HG03095 (cell line): ENCODE results near the gene FHIT.

ENCODE experiments used
- ATAC-seq: cut with Tn5 transposase; IDR thresholded peaks from one replicate; pipeline ENCODE4 v1.9.1; 2021; ENCODE audit warnings: moderate library complexity; ENCODE audit not compliant: unreplicated experiment

FHIT gene

DNA sequence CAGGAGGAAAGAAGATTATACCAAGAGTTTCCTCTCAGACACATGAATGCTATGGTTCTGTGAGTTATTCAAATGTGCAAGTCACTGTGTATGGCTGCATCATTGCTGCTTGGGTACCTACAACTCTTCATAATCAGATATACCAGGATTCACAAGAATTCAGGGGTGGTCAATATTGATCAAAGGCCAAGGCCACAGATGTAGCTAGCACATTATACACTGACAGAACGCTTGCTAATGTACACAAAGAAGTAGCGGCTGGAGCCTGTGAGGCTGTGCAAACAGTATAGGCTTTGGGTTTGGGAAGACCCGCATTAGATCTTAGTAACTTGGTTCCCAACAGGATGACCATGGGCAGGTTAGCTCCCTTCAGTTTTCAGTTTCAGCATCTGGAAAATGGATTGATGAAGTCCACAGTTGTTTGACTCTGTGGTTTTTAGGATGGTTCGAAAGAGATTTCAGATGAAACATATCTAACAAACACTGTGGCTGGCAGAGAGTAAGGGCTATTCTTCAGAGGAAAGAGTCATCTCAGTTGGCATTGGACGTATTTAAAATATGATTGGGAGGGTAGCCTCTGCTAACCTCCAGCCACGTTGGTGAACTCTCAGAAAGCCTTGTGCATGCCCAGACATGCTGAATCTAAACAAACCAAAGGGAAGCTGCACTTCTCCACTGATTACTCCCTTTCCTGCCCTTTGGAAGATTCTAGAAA lies 1452.7 kb downstream of the FHIT start:
- no peak for ATAC-seq

DNA sequence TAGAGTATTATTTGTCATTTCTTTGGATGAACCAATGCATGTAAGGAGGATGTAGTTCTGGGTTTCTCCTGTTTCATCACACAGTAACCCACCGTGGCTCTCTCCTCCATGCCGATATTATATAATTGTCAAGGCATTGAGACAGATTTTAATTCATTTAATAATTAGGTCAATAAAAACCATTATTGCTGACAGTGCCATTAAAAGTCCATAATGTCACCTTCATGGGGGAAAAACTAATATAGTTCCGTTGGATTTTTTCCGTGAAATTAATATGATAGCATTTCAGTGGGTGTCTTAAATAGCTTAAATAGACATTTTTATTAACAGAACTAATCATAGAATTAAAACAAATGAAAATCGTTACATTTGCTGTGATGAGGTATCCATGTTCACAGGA lies 1453.7 kb downstream of the FHIT start:
- no peak for ATAC-seq

DNA sequence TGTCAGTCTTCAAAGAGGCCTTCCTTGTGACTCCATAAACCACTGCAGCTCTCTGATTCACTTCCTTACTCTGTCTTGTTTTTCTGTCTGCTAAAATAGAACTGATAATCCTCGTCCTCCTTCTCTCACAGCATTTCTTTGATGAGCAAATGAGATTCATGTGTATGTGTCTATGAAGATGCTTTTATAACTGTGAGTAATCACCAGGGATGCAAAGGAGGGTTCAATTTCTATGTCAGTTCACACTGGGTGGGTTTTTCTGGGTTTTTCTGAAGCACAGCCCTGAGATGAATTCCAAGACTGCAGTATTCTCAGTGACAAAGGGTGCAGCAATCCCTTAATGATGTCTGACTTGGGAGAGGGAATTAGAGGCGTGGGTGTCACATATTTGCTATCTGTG lies 1454.8 kb downstream of the FHIT start:
- no peak for ATAC-seq

DNA sequence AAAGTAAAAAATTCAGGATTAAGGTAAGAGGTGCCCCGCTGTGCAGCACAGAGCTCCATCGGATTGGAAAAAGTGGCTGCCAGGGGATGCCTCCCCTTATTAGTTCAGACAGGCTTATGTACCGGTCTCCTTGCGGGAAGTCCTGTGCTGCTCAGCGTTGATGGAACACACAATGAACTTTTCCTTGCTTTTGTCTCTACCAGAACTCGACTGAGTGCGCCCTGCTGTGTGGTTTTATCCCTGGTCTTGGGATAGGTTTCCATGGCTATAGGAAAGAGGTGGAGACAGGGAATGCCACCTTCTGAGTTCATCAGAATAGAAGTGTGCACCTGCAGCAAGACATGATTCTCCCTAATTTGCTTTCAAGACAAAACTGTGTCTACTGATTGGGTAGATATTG lies 1455.5 kb downstream of the FHIT start:
- ATAC-seq, result no peak

DNA sequence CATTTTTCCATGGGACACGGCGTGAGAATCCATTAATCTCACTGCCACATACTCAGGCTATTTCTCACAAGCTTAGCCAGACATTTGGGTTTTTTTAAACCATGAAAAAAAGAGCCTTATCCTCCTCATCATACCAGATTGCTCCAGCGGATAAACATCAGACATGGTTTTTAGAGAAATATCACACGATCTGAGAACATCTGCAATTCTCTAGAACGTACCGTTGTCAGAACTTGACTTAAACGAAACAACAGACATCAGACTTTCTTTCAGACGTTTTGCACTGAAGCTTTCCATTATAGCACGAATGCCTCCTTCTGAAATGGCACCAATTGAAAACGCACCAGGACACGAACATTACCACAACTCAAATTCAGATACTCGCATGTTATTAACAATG lies 1457.3 kb downstream of the FHIT start:
- no peak for ATAC-seq

DNA sequence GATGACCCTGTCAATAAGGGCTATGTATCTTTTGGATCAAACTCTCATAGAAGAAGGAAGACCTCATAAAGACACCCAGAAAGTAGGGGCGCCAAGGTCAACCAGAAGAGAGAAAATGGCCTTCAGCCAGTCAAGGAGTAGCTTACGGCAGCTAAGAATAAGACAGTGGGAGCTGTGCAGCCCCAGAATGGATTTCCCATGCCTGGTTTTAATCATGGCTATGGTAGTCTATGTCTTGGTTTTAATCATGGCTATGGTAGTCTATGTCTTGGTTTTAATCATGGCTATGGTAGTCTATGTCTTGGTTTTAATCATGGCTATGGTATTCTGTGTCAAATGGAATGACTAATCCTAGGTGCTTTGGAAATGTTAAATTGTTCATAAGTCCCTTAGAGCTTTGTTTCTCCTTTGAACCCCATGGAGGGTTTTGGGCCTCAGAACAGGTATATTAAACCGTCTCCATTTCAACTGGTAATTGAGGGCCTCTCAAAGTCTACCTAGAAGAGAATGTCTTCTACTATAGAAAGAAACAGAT lies 1459.4 kb downstream of the FHIT start:
- ATAC-seq, result no peak

DNA sequence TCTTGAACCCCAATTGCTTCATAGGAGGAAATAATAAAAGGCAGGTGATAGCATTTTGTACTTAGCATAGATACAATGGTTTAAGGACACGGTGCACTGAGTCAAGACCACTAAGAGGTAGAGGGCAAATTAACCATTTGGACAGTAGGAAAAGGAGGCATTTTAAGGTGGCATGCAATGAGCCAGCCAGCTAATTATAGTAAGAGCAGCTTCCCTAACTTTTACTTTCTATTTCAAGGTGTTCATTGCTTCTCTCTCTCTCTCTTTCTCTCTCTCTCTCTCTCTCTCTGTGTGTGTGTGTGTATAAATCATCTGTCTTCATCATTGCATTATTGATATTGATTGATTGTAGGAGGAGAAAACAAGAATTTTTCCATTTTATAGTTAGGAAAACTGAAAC lies 1461.0 kb downstream of the FHIT start:
- no peak for ATAC-seq

DNA sequence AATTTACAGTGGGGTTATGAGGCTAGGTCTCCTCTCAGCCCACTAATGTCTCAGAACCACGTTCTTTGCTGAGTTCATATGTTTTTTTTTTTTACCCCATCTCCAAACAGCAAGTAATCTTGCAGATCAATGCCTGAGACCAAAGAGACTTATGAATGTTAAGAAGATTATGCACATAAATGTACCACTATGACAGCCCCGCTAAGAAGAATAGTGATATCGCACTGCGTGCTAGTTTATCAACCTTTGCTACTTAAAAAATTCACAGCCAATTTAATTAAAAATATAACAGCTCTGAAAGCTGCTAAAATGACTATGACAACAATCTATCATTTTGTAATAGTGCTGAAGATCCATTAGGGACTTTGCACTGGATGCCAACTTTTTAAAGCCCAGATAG lies 1462.5 kb downstream of the FHIT start:
- ATAC-seq, result no peak

DNA sequence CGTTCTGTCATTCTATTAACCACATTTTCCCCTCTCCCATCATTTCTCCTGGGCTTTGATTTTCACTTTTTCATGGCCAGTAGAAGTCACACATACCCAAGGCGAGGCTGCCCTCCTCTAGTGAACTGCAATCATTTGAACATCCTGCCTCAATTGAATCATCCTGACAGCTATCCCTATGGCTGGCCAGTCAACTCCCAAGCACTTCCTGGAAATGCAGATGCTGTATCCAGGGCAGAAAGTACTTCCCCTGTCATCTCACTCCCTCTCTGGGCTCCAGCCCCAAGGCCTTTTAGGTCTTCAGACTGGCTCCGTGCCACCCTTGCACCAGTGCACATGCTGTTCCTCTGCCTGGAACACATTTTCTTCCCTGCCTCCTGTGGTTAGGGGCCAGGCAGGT lies 1463.1 kb downstream of the FHIT start:
- no peak for ATAC-seq

DNA sequence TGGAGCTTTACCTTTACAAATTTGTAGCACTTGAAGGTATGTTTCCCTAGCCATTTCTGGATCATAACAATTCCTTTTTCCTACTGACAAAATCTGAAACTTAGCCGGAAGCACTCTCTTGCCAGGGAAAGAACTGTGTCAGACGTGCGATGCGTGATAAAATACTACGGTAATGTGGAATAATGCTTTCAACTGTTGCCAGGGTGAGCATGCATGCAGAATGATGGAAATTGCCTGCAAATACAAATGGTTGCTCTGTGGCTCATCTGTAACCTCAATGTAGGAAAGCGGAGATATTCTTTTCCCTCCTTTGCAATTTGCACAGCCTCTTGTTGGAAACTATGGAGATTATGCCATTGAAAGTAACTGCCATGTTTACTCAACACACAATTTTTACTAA lies 1464.9 kb downstream of the FHIT start:
- ATAC-seq, result no peak

DNA sequence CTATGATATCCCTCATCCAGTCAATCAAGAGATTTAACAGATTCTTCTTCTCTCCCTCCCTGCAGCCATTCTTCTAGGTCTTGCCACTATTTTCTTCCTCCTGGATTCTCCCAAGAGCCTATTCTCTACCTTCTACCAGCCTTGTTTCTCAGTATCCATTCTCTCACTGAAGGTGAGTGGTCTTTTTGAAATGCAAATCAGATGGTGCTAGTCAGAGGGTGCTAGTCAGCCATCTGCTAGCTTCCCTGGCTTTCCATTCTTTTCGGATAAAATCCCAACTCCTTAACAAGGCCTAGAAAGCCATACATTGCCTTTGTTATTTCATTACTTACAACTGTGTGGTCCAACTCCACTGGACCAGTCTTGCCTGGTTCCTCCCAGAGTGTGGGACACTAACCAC lies 1467.1 kb downstream of the FHIT start:
- ATAC-seq, result no peak

DNA sequence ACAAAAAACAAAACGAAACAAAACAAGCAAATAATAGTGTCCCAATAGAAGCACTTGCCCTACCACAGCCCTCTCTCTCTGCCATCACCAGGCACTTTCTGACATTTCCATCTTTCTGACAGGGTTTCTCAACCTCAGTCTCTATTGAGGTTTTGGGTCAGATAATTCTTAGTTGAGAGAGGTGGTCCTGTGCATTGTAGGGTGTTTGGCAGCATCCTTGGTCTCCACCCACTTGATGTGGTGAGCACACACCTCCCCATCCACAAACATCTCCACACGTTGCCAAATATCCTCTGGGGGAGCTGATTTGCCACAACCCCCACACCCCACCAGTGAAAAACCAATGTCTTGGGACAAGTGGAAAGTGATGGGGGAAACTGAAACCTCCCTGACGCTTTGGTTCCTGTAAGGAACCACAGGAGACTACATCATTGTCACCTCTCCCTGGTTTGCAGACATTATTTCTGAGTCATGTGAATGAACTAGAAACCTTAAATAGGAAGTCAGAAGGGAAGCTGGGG lies 1467.7 kb downstream of the FHIT start:
- no peak for ATAC-seq

DNA sequence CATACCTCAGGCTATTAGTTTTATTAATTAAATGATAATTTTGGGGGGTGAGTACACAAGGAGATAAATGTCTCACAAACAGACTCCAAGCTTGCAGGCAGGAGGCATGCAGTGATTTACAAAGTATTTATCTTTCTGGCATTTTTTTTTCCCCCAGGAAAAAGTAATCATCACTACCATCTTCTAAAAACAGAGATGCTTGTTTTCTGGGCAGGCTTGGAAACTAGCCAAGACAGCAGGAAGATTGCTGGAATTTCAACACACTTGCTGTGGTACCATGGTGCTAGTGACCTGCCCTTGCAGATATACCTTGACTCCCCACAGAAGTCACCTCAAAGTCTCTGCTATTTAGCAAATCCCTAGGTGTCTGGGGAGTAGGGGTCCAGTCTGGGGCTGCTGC lies 1468.6 kb downstream of the FHIT start:
- ATAC-seq, result no peak

DNA sequence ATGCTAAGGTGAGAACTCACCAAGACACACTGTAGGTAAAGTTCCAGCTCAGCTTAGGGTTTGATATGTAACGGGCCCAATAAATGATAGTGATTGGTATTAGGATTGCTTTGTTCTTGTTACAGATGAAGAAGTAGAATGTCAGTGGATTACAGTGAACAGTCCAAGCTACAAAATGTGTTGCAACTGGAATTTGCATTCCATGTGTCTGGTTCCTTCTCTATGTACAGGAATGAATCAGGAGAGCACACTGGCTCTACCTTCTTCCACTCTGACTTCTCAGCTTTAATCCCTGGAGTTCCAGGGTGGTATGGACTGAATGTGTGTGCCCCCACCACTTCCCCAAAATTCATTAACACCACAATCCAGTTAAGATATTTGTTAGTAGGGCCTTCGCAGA lies 1471.0 kb downstream of the FHIT start:
- ATAC-seq, result no peak

DNA sequence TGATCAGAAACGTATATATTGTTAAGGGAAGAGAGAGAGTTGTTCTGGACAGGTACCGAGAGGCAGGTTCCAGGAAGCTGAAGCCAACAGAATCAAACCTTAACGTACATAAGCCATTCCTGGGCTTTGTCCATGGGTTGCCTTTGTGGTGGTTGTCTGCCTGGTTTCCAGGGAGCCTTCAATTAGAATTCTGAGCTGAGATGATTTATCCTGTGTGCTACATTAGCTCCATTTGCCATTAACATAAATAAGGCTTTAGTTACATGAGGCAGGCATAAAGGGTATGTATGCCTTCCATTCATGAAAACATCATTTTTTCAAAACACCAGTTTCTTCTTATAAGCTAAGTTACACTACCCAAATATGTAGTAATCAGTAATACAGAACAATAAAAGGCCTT lies 1472.0 kb downstream of the FHIT start:
- no peak for ATAC-seq

DNA sequence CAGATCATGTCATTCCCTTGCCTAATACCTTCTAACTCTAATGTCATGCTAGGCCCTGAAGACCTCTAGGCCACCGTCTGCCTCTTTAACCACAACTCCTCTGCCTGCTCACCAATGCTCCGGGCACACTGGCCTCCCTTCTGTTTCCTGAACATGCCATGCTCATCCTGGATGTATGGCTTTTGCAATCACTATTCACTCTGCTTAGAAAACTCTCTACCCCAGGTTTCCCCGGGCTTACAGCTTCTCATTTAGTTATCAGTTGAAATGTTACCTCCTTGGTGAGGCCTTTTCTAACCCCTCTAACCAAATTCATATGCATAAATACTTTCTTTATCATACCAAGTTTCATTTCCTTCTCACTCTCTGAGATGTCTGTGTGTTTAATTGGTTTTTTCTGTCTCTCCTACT lies 1473.6 kb downstream of the FHIT start:
- no peak for ATAC-seq

DNA sequence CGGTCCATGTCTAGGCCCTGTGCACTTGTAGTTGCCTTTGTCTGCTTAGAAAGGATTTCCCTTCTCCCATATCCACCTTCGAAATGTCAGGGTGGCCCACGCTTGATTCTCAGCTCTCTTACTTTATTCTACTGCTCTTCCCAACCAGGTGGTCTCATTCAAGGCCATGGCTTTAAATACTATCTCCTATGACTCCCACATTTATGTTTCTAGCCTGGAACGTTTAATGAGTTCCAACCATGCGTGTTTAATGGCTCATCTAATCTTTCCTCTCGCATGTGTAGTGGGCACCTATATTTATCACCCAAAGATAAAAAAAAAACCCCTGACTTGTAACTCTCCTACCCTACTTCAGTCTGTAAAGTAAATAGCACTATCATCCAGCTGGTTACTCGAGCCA lies 1474.2 kb downstream of the FHIT start:
- no peak for ATAC-seq

DNA sequence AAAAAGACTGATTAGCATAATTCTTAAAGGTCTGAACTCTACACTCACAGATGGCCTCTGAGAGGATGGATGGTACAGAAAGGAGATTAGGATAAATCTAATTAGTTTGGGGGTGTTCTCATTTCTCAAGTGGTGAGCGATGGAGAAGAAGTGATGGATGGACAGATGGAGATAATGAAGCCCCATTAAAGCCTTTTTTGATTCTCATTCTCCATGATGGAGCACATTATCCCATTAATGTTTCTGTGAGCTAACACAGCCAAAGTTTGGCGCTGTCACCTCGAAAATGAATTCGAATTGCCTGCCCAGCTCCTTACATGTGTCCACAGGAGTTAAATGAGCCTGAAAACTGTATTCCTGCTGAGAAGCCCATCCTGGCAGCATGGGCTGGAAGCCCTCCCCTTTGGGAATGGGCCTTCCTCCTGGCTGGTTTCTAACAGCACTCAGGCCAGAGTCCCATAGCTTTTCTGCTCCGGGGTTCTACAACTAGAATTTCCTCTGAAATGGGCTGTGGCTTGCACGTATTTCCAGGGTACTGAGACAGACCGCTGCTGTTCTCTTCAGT lies 1475.4 kb downstream of the FHIT start:
- ATAC-seq, result no peak

DNA sequence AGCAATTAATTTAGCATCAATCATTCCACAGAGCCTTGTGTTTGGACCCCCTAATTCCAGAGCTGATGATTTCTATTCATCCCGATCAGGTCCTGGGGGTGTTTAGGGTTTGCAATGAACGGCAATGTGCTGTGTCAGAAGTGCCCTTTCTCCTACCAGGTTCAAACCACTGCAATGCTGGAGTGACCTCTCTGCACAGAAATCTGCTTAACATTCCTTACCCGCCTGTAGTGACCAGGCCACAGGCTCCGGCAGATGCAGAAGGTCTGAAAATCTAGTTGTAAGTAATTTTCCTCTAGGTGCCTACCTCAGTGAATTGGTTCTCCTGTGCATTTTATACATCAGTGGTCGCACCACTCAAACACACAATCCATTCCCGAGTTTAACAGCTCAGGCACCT lies 1476.1 kb downstream of the FHIT start:
- no peak for ATAC-seq

DNA sequence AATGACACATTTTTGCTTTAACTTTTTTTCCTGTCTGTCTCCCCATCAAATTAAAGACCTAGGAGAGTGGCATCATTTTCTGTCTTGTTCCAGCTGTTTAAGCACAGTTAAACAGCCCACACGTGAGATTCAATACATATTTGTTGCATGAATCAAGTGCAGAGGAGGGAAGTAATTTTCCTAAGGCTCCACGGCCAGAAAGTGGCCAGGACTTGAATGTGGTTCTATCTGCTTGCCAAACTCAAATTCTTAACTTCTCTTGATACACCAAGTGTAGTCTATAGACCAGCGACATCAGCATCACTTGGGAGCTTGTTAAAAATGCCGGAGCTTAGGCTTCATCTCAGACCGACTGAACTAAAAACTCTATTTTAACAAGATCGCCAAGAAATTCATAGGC lies 1476.6 kb downstream of the FHIT start:
- no peak for ATAC-seq

DNA sequence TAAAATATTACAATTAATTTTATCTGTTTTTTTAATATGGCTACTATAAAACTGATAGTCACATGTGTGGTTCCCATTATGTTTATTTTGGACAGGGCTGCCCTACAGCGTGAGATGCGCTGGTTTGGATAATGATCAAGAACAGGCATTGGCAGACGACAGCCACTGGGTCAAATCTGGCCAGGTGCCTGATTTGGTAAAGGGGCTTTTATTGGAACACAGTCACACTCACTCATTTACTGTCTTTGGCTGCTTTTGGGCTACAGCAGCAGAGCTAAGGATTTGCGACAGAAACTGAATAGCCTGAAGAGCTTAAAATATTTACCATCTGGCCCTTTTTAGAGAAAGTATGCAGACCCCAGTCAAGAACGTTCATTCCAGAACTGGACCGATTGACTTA lies 1477.3 kb downstream of the FHIT start:
- ATAC-seq, result no peak
